Keratinocyte (primary cell): ENCODE data around the gene SLC35A5. TPM values are rescaled to one million over a fixed set of nuclear protein-coding genes. Genes with fewer than 3 reads are reported as not detected.

Experiments
- DNase-seq: peaks from one replicate; pipeline ENCODE4 v3.0.0-alpha.2; 2011; ENCODE audit warnings: low read depth, missing footprints, low spot score
- FAIRE-seq: peaks from 2 replicates; lab custom pipeline; 2011; peaks lifted over from hg19 to GRCh38; lab: Jason Lieb, UNC
- H2AFZ ChIP-seq: 2 replicates; pipeline ENCODE4 v1.6.0; 2012; ENCODE audit warnings: low read length, control low read depth, inconsistent platforms; ENCODE audit not compliant: control insufficient read depth
- H3K27ac ChIP-seq: 2 replicates; pipeline ENCODE4 v1.5.1; 2011; ENCODE audit warnings: low read length; ENCODE audit not compliant: control insufficient read depth, insufficient read depth
- H3K27me3 ChIP-seq: 3 replicates; pipeline ENCODE4 v1.6.0; 2011; ENCODE audit warnings: low read length; ENCODE audit not compliant: control insufficient read depth, insufficient read depth; ENCODE audit errors: extremely low read depth
- H3K36me3 ChIP-seq, 2 experiments: 2 replicates in 1 of 2; 3 replicates in 1 of 2; pipeline ENCODE4 v1.5.1; 2011; ENCODE audit warnings: low read length in 2 of 2, mild to moderate bottlenecking in 1 of 2; ENCODE audit not compliant: control insufficient read depth in 2 of 2, insufficient read depth in 2 of 2; ENCODE audit errors: extremely low read depth in 1 of 2
- H3K4me1 ChIP-seq: 3 replicates; pipeline ENCODE4 v1.5.1; 2011; ENCODE audit warnings: low read length; ENCODE audit not compliant: control insufficient read depth, insufficient read depth; ENCODE audit errors: extremely low read depth
- H3K4me2 ChIP-seq: 3 replicates; pipeline ENCODE4 v1.6.0; 2011; ENCODE audit warnings: low read depth, low read length; ENCODE audit not compliant: control insufficient read depth, insufficient read depth; ENCODE audit errors: extremely low read depth
- H3K4me3 ChIP-seq, 3 experiments: fragments of 200-600 bp in 1 of 3; sonication (generic) in 1 of 3; 2 replicates in 2 of 3; 3 replicates in 1 of 3; pipeline ENCODE4 v1.5.1; 2011 to 2016; ENCODE audit warnings: low read length in 3 of 3, mild to moderate bottlenecking in 3 of 3, control low read depth in 2 of 3, inconsistent platforms in 1 of 3, low read depth in 1 of 3, mixed read lengths in 1 of 3, mixed run types in 1 of 3, moderate library complexity in 1 of 3; ENCODE audit not compliant: control insufficient read depth in 2 of 3, insufficient read depth in 2 of 3; ENCODE audit errors: extremely low read depth in 1 of 3
- H3K79me2 ChIP-seq: 2 replicates; pipeline ENCODE4 v1.6.0; 2012; ENCODE audit warnings: low read length; ENCODE audit not compliant: control insufficient read depth, insufficient read depth
- H3K9ac ChIP-seq: 3 replicates; pipeline ENCODE4 v1.6.0; 2011; ENCODE audit warnings: low read length; ENCODE audit not compliant: control insufficient read depth, insufficient read depth; ENCODE audit errors: extremely low read depth
- H3K9me1 ChIP-seq: 3 replicates; pipeline ENCODE4 v1.6.0; 2011; ENCODE audit warnings: low read length; ENCODE audit not compliant: control insufficient read depth, insufficient read depth; ENCODE audit errors: extremely low read depth
- H3K9me3 ChIP-seq: 2 replicates; pipeline ENCODE4 v1.5.1; 2012; ENCODE audit warnings: low read depth, low read length; ENCODE audit not compliant: control insufficient read depth
- H4K20me1 ChIP-seq: 3 replicates; pipeline ENCODE4 v1.6.0; 2011; ENCODE audit warnings: low read length; ENCODE audit not compliant: control insufficient read depth, insufficient read depth; ENCODE audit errors: extremely low read depth
- CTCF ChIP-seq, 3 experiments: IDR thresholded peaks in 1 of 3; conservative IDR thresholded peaks in 1 of 3; optimal IDR thresholded peaks in 1 of 3; 2 replicates in 2 of 3; 3 replicates in 1 of 3; pipeline versions ENCODE3 to v1.5.1; 2011; ENCODE audit warnings: low read length in 3 of 3, mild to moderate bottlenecking in 3 of 3, moderate library complexity in 2 of 3, control low read depth in 1 of 3, inconsistent platforms in 1 of 3; ENCODE audit not compliant: insufficient read depth in 2 of 3; ENCODE audit errors: extremely low read depth in 1 of 3
- EZH2 ChIP-seq: IDR thresholded peaks from one replicate; pipeline ENCODE4 v1.6.1; 2012; ENCODE audit warnings: inconsistent platforms, mild to moderate bottlenecking, low read length, moderate library complexity
- dilution Hi-C: fragments of 300-500 bp; cut with MboI; formaldehyde crosslinking; loops from one replicate; pipeline ENCODE4 v1.7.0; 2020; ENCODE audit warnings: low sequenced_read_pairs; ENCODE audit not compliant: extremely low pct_ligation_motif_present
- polyA plus RNA-seq, 5 experiments: library from polyadenylated mRNA; depleted of rRNA in 3 of 5; stranded (reverse) in 3 of 5; stranded (forward) in 1 of 5; unstranded in 1 of 5; fragments of >200 nt; gene quantifications; 1 replicate in 1 of 5; 2 replicates in 3 of 5; 3 replicates in 1 of 5; pipeline versions ENCODE4 v1.2.1 to v1.2.3, GENCODE V29; 2011 to 2012; ENCODE audit warnings: missing spikeins in 2 of 5, low read depth in 1 of 5, low replicate concordance in 1 of 5

The SLC35A5 gene
- polyA plus RNA-seq, 1 donor (not counting 4 experiments of a cell fraction or from before 2014, with no cell fraction given): 31.8 TPM

DNA sequence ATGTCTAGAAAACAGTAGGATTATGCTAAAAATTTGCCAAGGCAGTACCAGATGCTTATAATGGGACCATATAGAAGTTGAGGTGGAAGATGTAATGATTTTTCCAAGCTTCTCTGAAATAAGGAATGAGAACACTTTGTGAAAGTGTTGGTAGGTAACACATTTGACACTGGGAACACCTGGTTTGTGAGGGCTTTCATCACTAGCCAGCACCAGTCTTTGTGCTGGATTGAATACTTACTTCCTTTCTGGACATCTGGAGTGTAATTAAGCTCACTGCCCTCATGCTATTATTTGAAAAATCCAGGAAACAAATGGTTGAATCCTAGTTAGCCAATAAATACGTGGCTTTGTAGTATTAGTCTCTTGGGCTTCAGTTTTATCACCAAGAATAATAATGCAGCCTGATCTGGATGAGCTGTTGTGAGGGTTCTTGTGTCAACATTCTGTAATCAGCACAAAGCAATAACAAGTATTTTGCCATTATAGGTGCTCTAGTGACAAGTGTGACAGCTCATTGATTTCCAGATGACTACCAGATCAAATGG, 66.1 kb downstream of the SLC35A5 start:
- no peaks in the 10 kb centered on the region for H3K9me1 ChIP-seq
- H3K4me2 ChIP-seq: no peak overlapping the region
- H3K27me3 ChIP-seq: no peaks in the 10 kb centered on the region
- FAIRE-seq: no peak
- TF ChIP-seq CTCF (optimal IDR thresholded peaks at IDR 0.05 in 1 of 3, IDR thresholded peaks at IDR 0.05 in 1 of 3, conservative IDR thresholded peaks at IDR 0.05 in 1 of 3; ENCODE audit: extremely low read depth in 1 of 3, insufficient read depth in 2 of 3, low read length in 3 of 3) (no peak), EZH2 (no peak)
- H3K9ac ChIP-seq: no peak overlapping the region
- H3K9me3 ChIP-seq: no peaks in the 10 kb centered on the region
- no peak overlapping the region for H3K4me3 ChIP-seq
- no peaks in the 10 kb centered on the region for H3K36me3 ChIP-seq
- no peaks in the 10 kb centered on the region for H3K79me2 ChIP-seq
- H4K20me1 ChIP-seq: no peaks in the 10 kb centered on the region
- no peak overlapping the region for H2AFZ ChIP-seq
- DNase-seq: no peak
- no peak overlapping the region for H3K27ac ChIP-seq
- peaks cover 16% of the 10 kb centered on the region for H3K4me1 ChIP-seq
- dilution Hi-C loops: no loop called here

- FAIRE-seq: peak; percentile 92
- TF ChIP-seq CTCF (optimal IDR thresholded peaks at IDR 0.05 in 1 of 3, IDR thresholded peaks at IDR 0.05 in 1 of 3, conservative IDR thresholded peaks at IDR 0.05 in 1 of 3; ENCODE audit: extremely low read depth in 1 of 3, insufficient read depth in 2 of 3, low read length in 3 of 3): no peak
- TF ChIP-seq EZH2: no peak
- dilution Hi-C loops: no loop called here
- H3K4me3 ChIP-seq: no peak overlapping the region
- peaks cover 21% of the 10 kb centered on the region for H3K4me1 ChIP-seq
- DNase-seq: no peak
- no peaks in the 10 kb centered on the region for H3K36me3 ChIP-seq
- no peaks in the 10 kb centered on the region for H3K79me2 ChIP-seq
- no peaks in the 10 kb centered on the region for H3K9me1 ChIP-seq
- H3K9me3 ChIP-seq: no peaks in the 10 kb centered on the region
- peak overlapping the region; percentile 54 for H3K4me2 ChIP-seq
- no peaks in the 10 kb centered on the region for H3K27me3 ChIP-seq
- H3K9ac ChIP-seq: no peak overlapping the region
- H2AFZ ChIP-seq: peak overlapping the region; percentile 67
- no peaks in the 10 kb centered on the region for H4K20me1 ChIP-seq
- H3K27ac ChIP-seq: peak overlapping the region; percentile 4
These were observed 67.6 kb downstream of the SLC35A5 start for GRCh38 chr3:112629425-112629824.
